ENCODE results near the gene SHPK. TPM values are rescaled to one million over a fixed set of nuclear protein-coding genes. Genes with fewer than 3 reads are reported as not detected.

Gene SHPK
- total and polyA plus RNA-seq, 2 of the 4 experiments (the other 2 are of a cell fraction): 11.1 to 14.3 TPM

- Histone ChIP-seq H3K9ac (ENCODE audit: low read depth, low read length) (no peak overlapping the region), H4K5ac (ENCODE audit: low read depth, low read length) (no peak overlapping the region), H2BK20ac (ENCODE audit: low read depth, low read length) (no peak overlapping the region), H3K36me3 (ENCODE audit: control insufficient read depth, insufficient read depth, low read length) (peaks cover 37% of the 10 kb centered on the region), H3K9me3 (ENCODE audit: control insufficient read depth, insufficient read depth, low read length) (no peaks in the 10 kb centered on the region), H3K4me3 (ENCODE audit: insufficient read depth, low read depth, low read length) (no peak overlapping the region), H3K14ac (replicated peaks; ENCODE audit: low read depth, low read length) (no peak overlapping the region), H3K4me2 (ENCODE audit: low read depth, low read length) (no peak overlapping the region), H4K20me1 (ENCODE audit: insufficient read depth, low read length) (peaks cover 44% of the 10 kb centered on the region), H3K18ac (ENCODE audit: low read depth, low read length) (no peak overlapping the region), H3K23ac (ENCODE audit: low read depth, low read length) (no peak overlapping the region), H3K27me3 (ENCODE audit: control insufficient read depth, insufficient read depth, low read length) (no peaks in the 10 kb centered on the region), H3K9me1 (ENCODE audit: insufficient read depth, low read length) (peaks cover 18% of the 10 kb centered on the region), H4K91ac (ENCODE audit: insufficient read depth, low read depth, low read length) (no peak overlapping the region), H3K56ac (ENCODE audit: extremely low read depth, insufficient read depth, low read length) (no peak overlapping the region), H3K27ac (ENCODE audit: insufficient read depth, low read length) (0 out of 2 replicates have a peak overlapping the region, but pooled peaks have one; percentile 2), H2BK5ac (ENCODE audit: low read depth, low read length, poor library complexity, severe bottlenecking) (peak overlapping the region; percentile 7), H2AFZ (replicated peaks; ENCODE audit: low read length, poor library complexity) (peak overlapping the region; percentile 19), H4K8ac (ENCODE audit: low read depth in 2 of 2, low read length in 2 of 2) (peak overlapping the region in 1 of 2 experiments; percentile 23; a peak in 1 of 4 replicates), H2AK5ac (ENCODE audit: low read depth, low read length) (peak overlapping the region; percentile 17; the same call in 1 of the 2 replicates), H2AK9ac (replicated peaks; ENCODE audit: low read depth, low read length, poor library complexity) (peak overlapping the region; percentile 2), H3K4me1 (ENCODE audit: control insufficient read depth, insufficient read depth, low read length) (peaks cover 8% of the 10 kb centered on the region), H3K79me1 (ENCODE audit: low read depth in 1 of 2, low read length in 2 of 2) (peaks cover 0 to 32% of the 10 kb centered on the region in 2 experiments; a peak in 2 of 4 replicates), H2BK15ac (ENCODE audit: low read depth, low read length) (no peak overlapping the region), H3K4ac (ENCODE audit: low read depth, low read length) (no peak overlapping the region), H2BK120ac (ENCODE audit: low read depth, low read length) (no peak overlapping the region)
- BruUV-seq (replicated peaks): no TSS peak
- DNase-seq (no peak), ATAC-seq (ENCODE audit: low read depth) (peak; percentile 3)
- TF ChIP-seq FOS (IDR thresholded peaks at IDR 0.05; ENCODE audit: low read depth, low read length): no peak
- TF ChIP-seq BHLHE40 (IDR thresholded peaks at IDR 0.05; ENCODE audit: low read depth, low read length): no peak
- TF ChIP-seq SMC3 (IDR thresholded peaks at IDR 0.05; ENCODE audit: low read depth, low read length): no peak
- CTCF ChIA-PET: no interaction called here
- 90% methylated on average over 23 of the region's 23 CpGs; no CpG with 5 or more reads in 1 of the 2 experiments for WGBS, 2 experiments (ENCODE audit: extremely low coverage in 2 of 2, insufficient read length in 1 of 2)
- dilution Hi-C loops (cut with HindIII; ENCODE audit: low sequenced_read_pairs, unreplicated experiment) (no loop called here), intact Hi-C loops (cut with micrococcal nuclease) (no loop called here), in situ Hi-C loops (cut with MboI; ENCODE audit: low sequenced_read_pairs) (no loop called here)
- POLR2A ChIA-PET (ENCODE audit: unreplicated experiment): no interaction called here
Measured at GRCh38 chr17:3660311-3660891, 24.4 kb upstream of the SHPK start.
